MCF 10A (cell line): ENCODE measurements around the gene CABP1. TPM values are rescaled to one million over a fixed set of nuclear protein-coding genes. Genes with fewer than 3 reads are reported as not detected.

Experiments used
- BruUV-seq: library from RNA; stranded (reverse); fragments of 400-500 nt; replicated peaks from 2 replicates; lab custom pipeline; 2021; lab: Mats Ljungman, UMichigan
- CTCF ChIA-PET: fragments of 300-600 bp; sonication (Branson Sonifier 250); formaldehyde crosslinking; extraction: SDS; loops from one replicate; lab custom pipeline; 2021; ENCODE audit warnings: antibody characterized with exemption, inconsistent platforms; lab: Yijun Ruan, JAX
- POLR2A ChIA-PET: fragments of 300-600, 350-650 bp; sonication (Branson Sonifier 250); formaldehyde crosslinking; extraction: SDS; loops from one replicate; lab custom pipeline; 2020; ENCODE audit warnings: antibody characterized with exemption, inconsistent platforms; lab: Yijun Ruan, JAX
- DNase-seq: peaks from one replicate; pipeline ENCODE4 v3.0.0-alpha.2; 2018; ENCODE audit not compliant: unreplicated experiment
- H3K27ac Mint-ChIP-seq: one replicate; pipeline ENCODE4 v1.8.0; 2022; ENCODE audit warnings: mild to moderate bottlenecking, low read depth, mixed read lengths; ENCODE audit not compliant: unreplicated experiment
- H3K27me3 Mint-ChIP-seq: one replicate; pipeline ENCODE4 v1.8.0; 2022; ENCODE audit warnings: mixed read lengths; ENCODE audit not compliant: insufficient read depth, unreplicated experiment
- H3K36me3 Mint-ChIP-seq: one replicate; pipeline ENCODE4 v1.8.0; 2022; ENCODE audit warnings: mild to moderate bottlenecking, moderate library complexity, mixed read lengths; ENCODE audit not compliant: insufficient read depth, unreplicated experiment
- H3K4me1 Mint-ChIP-seq: one replicate; pipeline ENCODE4 v1.8.0; 2022; ENCODE audit warnings: mixed read lengths; ENCODE audit not compliant: insufficient read depth, unreplicated experiment
- H3K4me3 Mint-ChIP-seq: one replicate; pipeline ENCODE4 v1.8.0; 2022; ENCODE audit warnings: mild to moderate bottlenecking, moderate library complexity, mixed read lengths; ENCODE audit not compliant: unreplicated experiment
- H3K9me3 Mint-ChIP-seq: one replicate; pipeline ENCODE4 v1.8.0; 2022; ENCODE audit warnings: mixed read lengths; ENCODE audit not compliant: unreplicated experiment
- CTCF ChIP-seq: fragments of 200-600 bp; IDR thresholded peaks from one replicate; pipeline ENCODE4 v1.8.0; 2022; ENCODE audit warnings: antibody characterized with exemption, mild to moderate bottlenecking; ENCODE audit not compliant: unreplicated experiment
- intact Hi-C: fragments of 100-400 bp; cut with micrococcal nuclease; formaldehyde crosslinking; loops from 2 replicates; pipeline ENCODE4 v1.14.1; 2022
- total RNA-seq: library from RNA; stranded (reverse); gene quantifications from 2 replicates; pipeline ENCODE4 v1.2.3, GENCODE V29; 2022

CABP1 gene
- total RNA-seq, 1 experiment from 2014 or later, result not detected

DNA sequence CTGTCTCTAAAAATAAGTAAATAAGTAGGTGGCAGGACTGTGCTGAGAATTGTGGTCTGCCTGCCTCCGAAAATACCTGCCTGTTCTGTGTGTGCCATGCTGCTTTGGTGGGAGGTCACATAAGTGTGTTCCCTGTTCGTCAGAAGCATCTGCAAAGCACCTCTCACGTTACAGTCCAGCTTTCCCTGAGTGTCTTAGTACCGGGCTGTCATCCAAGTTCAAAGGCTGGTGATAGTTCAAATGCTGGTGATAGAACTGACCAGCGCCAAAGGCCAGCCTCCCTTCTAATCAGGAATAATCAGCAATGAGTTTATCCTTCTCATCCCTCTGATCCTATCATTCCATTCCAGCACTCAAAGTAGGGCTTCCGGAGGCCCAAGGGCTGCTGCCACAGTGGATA is 5.6 kb downstream of the CABP1 start:
- Mint-ChIP-seq H3K36me3 (no peaks in the 10 kb centered on the region), H3K27ac (no peak overlapping the region), H3K4me1 (peaks cover 15% of the 10 kb centered on the region), H3K4me3 (no peak overlapping the region), H3K27me3 (peaks cover 47% of the 10 kb centered on the region), H3K9me3 (no peaks in the 10 kb centered on the region)
- BruUV-seq, result no TSS peak
- CTCF ChIA-PET, result interaction anchor here (0.6 to 7.2 kb wide), 21 partner anchors 9 to 339 kb away, joined by 3 to 127 read pairs (median 6); partner anchors contain the start of genes POP5 and UNC119B
- TF ChIP-seq CTCF, result no peak
- POLR2A ChIA-PET, result interaction anchor here (0.8 to 1.2 kb wide), 3 partner anchors 11 to 64 kb away, joined by 3 read pairs; no protein-coding TSS in a partner anchor
- intact Hi-C loops, result loop anchor here (2.0 to 5.0 kb wide), 2 partner anchors 41 to 466 kb away; partner anchors contain the start of gene MLEC
- DNase-seq, result no peak

- peaks cover 45% of the 10 kb centered on the region for H3K27me3 Mint-ChIP-seq
- POLR2A ChIA-PET, result interaction anchor here (0.6 to 3.4 kb wide), 5 partner anchors 20 to 66 kb away, joined by 3 to 18 read pairs (median 3); partner anchors contain the start of gene POP5
- H3K36me3 Mint-ChIP-seq, result no peaks in the 10 kb centered on the region
- peaks cover 14% of the 10 kb centered on the region for H3K4me1 Mint-ChIP-seq
- no TSS peak for BruUV-seq
- no peaks in the 10 kb centered on the region for H3K9me3 Mint-ChIP-seq
- no peak overlapping the region for H3K27ac Mint-ChIP-seq
- TF ChIP-seq CTCF, result no peak
- intact Hi-C loops, result loop anchor here (1.0 to 5.0 kb wide), 5 partner anchors 39 to 465 kb away; partner anchors contain the start of gene MLEC
- CTCF ChIA-PET, result interaction anchor here (0.6 to 7.2 kb wide), 47 partner anchors 11 to 711 kb away, joined by 3 to 127 read pairs (median 4); partner anchors contain the start of genes POP5 and UNC119B
- H3K4me3 Mint-ChIP-seq, result no peak overlapping the region
- no peak for DNase-seq
Observed at GRCh38 chr12:120647375-120647755, 6.9 kb downstream of the CABP1 start.

GRCh38 chr12:120649442-120650232 is 9.2 kb downstream of the CABP1 start:
- intact Hi-C loops, result loop anchor here (1.0 to 5.0 kb wide), 3 partner anchors 66 to 463 kb away; no protein-coding TSS in a partner anchor
- H3K36me3 Mint-ChIP-seq, result no peaks in the 10 kb centered on the region
- DNase-seq, result no peak
- BruUV-seq, result no TSS peak
- no peak overlapping the region for H3K27ac Mint-ChIP-seq
- ChIA-PET POLR2A (interaction anchor here (0.6 to 3.4 kb wide), 5 partner anchors 38 to 415 kb away, joined by 3 to 18 read pairs (median 4); partner anchors contain the start of gene POP5), CTCF (interaction anchor here (0.5 to 7.2 kb wide), 57 partner anchors 9 to 811 kb away, joined by 3 to 127 read pairs (median 5); partner anchors contain the start of genes PLA2G1B, POP5 and UNC119B)
- peaks cover 14% of the 10 kb centered on the region for H3K4me1 Mint-ChIP-seq
- peak overlapping the region; percentile 15 for H3K4me3 Mint-ChIP-seq
- H3K9me3 Mint-ChIP-seq, result no peaks in the 10 kb centered on the region
- TF ChIP-seq CTCF, result no peak
- H3K27me3 Mint-ChIP-seq, result peaks cover 49% of the 10 kb centered on the region

DNA sequence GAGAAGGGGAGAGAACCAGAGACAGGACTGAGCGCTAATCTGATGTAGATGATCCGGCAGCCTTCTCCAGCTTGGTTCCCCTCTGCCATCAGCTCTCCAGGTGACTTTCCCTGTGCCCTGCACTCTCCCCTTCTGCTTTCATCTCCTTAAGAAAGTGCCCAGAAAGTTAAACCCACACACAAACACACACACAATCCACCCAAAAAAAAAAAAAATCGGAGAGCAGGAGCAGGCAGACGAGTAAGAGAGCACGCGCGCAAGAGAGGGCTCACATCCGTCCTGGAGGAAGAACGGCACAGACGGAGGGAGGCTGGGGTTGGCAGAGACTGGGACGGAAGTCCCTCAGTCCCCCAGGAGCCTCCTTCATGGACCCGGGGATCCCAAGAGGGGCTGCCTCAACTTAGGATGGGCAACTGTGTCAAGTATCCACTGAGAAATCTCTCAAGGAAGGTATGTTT is 9.8 kb downstream of the CABP1 start:
- Mint-ChIP-seq H3K4me3 (no peak overlapping the region), H3K4me1 (peaks cover 14% of the 10 kb centered on the region), H3K9me3 (no peaks in the 10 kb centered on the region), H3K27ac (no peak overlapping the region), H3K27me3 (peaks cover 47% of the 10 kb centered on the region), H3K36me3 (no peaks in the 10 kb centered on the region)
- intact Hi-C loops, result no loop called here
- ChIA-PET POLR2A (interaction anchor here (3.4 kb wide), 1 partner anchor 69 kb away, joined by 18 read pairs; the partner anchor contains the start of gene POP5), CTCF (interaction anchor here (0.5 to 7.2 kb wide), 22 partner anchors 8 to 535 kb away, joined by 3 to 127 read pairs (median 5); partner anchors contain the start of gene POP5)
- TF ChIP-seq CTCF, result no peak
- BruUV-seq, result no TSS peak
- DNase-seq, result no peak
